ENCODE data around the gene NSUN7.

- no peak for TF ChIP-seq CTCF (IDR thresholded peaks at IDR 0.05; ENCODE audit: low read depth, low read length, poor library complexity, severe bottlenecking)
- no peak for TF ChIP-seq EZH2phosphoT487 (IDR thresholded peaks at IDR 0.05; ENCODE audit: borderline replicate concordance, low read length)
Measured at GRCh38 chr4:40723728-40724127, 26.0 kb upstream of the NSUN7 start.
